Measurements from ENCODE around the gene LCA5. TPM values are rescaled to one million over a fixed set of nuclear protein-coding genes. Genes with fewer than 3 reads are reported as not detected.
"Not testable (repeated sequence)": the region's sequence is repeated elsewhere in the genome, so short reads cannot be mapped to it uniquely, and the experiment has no call there.

The LCA5 gene
- total and polyA plus RNA-seq, 12 donors = 0.94 to 2.7 (median 2.1) TPM

DNA sequence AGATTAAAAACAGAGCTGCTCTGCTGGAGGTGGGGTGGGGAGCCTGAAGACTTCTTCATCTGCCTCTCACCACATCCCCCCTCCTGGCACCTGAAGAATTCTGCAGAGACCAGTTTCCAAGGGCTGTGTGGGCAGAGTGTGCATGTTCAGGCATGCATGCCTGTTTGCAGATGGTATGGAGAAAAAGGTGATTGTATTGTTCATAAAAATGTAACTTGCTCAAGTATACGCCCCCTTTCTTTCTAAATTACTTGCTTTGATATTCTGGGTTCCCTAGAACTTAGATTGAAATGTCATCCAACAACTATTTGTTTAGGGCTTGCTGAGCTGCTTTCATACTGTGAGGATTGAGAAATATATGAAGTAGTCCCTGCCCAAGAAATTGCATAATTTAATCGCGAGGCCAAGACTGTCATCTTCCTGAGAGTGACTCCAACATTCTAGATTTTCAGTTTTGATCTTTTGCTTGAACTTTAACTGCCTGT is 83.6 kb downstream of the LCA5 start:
- ATAC-seq (peak in 1 of 8 donors; percentile 52), DNase-seq (no peak)
- 74 to 84% methylated on average over 3 of the region's 3 CpGs for WGBS, 2 donors
- Histone ChIP-seq H3K9me3 (no peaks in the 10 kb centered on the region), H3K4me1 (no peaks in the 10 kb centered on the region), H3K4me3 (no peak overlapping the region), H3K27me3 (no peaks in the 10 kb centered on the region), H3K27ac (no peak overlapping the region), H3K36me3 (no peaks in the 10 kb centered on the region)
- TF ChIP-seq, protein P1, sequence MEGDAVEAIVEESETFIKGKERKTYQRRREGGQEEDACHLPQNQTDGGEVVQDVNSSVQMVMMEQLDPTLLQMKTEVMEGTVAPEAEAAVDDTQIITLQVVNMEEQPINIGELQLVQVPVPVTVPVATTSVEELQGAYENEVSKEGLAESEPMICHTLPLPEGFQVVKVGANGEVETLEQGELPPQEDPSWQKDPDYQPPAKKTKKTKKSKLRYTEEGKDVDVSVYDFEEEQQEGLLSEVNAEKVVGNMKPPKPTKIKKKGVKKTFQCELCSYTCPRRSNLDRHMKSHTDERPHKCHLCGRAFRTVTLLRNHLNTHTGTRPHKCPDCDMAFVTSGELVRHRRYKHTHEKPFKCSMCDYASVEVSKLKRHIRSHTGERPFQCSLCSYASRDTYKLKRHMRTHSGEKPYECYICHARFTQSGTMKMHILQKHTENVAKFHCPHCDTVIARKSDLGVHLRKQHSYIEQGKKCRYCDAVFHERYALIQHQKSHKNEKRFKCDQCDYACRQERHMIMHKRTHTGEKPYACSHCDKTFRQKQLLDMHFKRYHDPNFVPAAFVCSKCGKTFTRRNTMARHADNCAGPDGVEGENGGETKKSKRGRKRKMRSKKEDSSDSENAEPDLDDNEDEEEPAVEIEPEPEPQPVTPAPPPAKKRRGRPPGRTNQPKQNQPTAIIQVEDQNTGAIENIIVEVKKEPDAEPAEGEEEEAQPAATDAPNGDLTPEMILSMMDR (IDR thresholded peaks at IDR 0.05) = no peak
- intact Hi-C loops (cut with DNase I) = no loop called here

- intact Hi-C loops (cut with DNase I) = no loop called here
- TF ChIP-seq, protein P1 (IDR thresholded peaks at IDR 0.05) = no peak
- Histone ChIP-seq H3K27me3 (no peaks in the 10 kb centered on the region), H3K27ac (no peak overlapping the region), H3K4me3 (no peak overlapping the region), H3K4me1 (no peaks in the 10 kb centered on the region), H3K9me3 (no peaks in the 10 kb centered on the region), H3K36me3 (no peaks in the 10 kb centered on the region)
- DNase-seq (no peak), ATAC-seq (no peak)
- 60 to 65% methylated on average over 7 of the region's 7 CpGs for WGBS, 2 donors
These were observed 86.2 kb downstream of the LCA5 start for GRCh38 chr6:79450984-79451383.

DNA sequence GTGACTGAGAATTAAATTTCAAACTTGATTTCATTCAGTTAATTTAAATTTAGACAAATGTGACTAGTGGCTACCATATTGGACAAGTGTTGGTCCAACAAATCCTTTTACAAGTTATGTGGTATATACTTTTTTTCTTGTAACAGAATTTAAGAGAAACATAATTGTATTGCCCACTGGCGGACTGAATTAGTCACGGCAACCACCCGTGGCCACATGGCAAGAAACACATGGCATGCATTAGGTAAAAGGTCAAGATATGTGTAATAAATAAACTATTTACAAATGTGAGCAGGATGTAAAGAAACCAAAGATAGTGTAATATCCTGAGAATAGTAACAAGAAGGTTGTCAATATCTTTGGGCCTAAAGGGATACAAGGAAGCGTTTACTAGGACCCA is 91.2 kb downstream of the LCA5 start:
- Histone ChIP-seq H3K9me3 (peaks cover 0 to 16% (median 0%) of the 10 kb centered on the region in 11 donors), H3K36me3 (no peaks in the 10 kb centered on the region), H3K27ac (no peak overlapping the region), H3K4me1 (no peaks in the 10 kb centered on the region), H3K4me3 (no peak overlapping the region), H3K27me3 (no peaks in the 10 kb centered on the region)
- intact Hi-C loops (cut with DNase I) = no loop called here
- DNase-seq (no peak), ATAC-seq (no peak)
- TF ChIP-seq, protein P1 (IDR thresholded peaks at IDR 0.05) = no peak
- WGBS, 2 donors = 84 to 88% methylated on average over 4 of the region's 4 CpGs

DNA sequence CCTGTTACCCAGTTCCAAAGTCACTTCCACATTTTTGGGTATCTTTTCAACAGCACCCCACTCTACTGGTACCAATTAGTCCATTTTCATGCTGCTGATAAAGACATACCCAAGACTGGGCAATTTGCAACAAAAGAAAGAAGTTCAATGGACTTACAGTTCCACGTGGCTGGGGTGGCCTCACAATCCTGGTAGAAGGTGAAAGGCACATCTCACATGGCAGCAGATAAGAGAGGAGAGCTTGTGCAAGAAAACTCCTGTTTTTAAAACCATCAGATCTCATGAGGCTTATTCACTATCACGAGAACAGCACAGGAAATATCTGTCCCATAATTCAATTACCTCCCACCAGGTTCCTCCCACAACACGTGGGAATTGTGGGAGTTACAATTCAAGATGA is 93.4 kb downstream of the LCA5 start:
- 69 to 71% methylated on average over 3 of the region's 3 CpGs for WGBS, 2 donors
- H3K27me3 ChIP-seq; H3K4me1 ChIP-seq; H3K27ac ChIP-seq; ATAC-seq; intact Hi-C loops (cut with DNase I); H3K36me3 ChIP-seq; DNase-seq; H3K4me3 ChIP-seq: not testable (repeated sequence)
- peaks cover 0 to 18% (median 0%) of the 10 kb centered on the region in 11 donors for H3K9me3 ChIP-seq

- DNase-seq (no peak), ATAC-seq (no peak)
- Histone ChIP-seq H3K4me3 (no peak overlapping the region), H3K27ac (no peak overlapping the region), H3K4me1 (peaks cover 0 to 7% (median 0%) of the 10 kb centered on the region in 9 donors), H3K9me3 (peaks cover 0 to 18% (median 0%) of the 10 kb centered on the region in 11 donors), H3K36me3 (no peaks in the 10 kb centered on the region), H3K27me3 (no peaks in the 10 kb centered on the region)
- intact Hi-C loops (cut with DNase I) = no loop called here
- TF ChIP-seq, protein P1 (IDR thresholded peaks at IDR 0.05) = no peak
These were observed 96.0 kb downstream of the LCA5 start for GRCh38 chr6:79441192-79441591.

Data from heart right ventricle (tissue), 16 donors.